HG03064 (cell line): ENCODE data around the gene PRKCE.

Experiments
- ATAC-seq: cut with Tn5 transposase; IDR thresholded peaks from one replicate; pipeline ENCODE4 v1.9.1; 2021; ENCODE audit warnings: low read depth; ENCODE audit not compliant: unreplicated experiment

The PRKCE gene

GRCh38 chr2:46023165-46023854 lies 371.8 kb downstream of the PRKCE start:
- ATAC-seq: no peak

GRCh38 chr2:46024146-46024779 lies 372.8 kb downstream of the PRKCE start:
- no peak for ATAC-seq

DNA sequence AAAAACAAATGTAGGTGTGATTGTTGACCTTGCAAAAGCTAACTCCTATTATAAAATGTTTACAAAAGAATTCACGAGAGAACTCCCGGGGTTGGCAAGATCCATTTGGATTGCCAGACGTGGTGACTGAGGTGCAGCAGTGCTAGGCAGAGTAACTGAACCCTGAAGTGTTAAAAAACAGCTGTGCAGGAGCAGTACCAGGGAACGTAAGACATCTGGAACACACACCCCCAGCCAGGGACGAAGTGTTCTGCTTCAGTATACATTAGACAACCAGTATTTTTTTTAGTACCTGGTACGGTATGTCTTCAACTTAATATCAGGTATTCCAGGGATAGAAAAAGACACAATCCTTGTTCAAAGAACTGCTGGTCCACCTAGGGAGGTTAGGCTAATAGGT lies 373.6 kb downstream of the PRKCE start:
- no peak for ATAC-seq

GRCh38 chr2:46025676-46026075 lies 374.2 kb downstream of the PRKCE start:
- ATAC-seq: no peak

DNA sequence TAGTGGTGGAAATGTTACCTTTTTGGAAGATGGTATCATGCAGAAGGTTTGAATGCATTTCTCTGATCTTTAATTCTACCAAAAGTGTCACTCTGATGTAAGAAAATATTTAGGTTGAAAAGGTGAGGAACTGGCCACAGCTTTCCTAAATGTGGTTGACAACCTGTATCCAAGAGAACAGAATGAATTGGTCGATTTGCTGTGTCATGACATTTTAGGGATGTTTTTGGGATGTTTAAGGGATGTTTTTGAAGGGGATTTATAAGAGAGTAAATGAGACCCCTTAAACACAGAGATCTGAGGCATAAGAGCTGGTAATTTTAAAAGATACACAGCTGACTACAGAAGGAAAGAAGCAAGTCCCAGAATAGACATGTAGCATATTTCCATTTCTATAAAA lies 375.0 kb downstream of the PRKCE start:
- ATAC-seq: no peak

- no peak for ATAC-seq
Observed at GRCh38 chr2:46029332-46029811, 377.9 kb downstream of the PRKCE start.

- no peak for ATAC-seq
Observed at GRCh38 chr2:46030330-46030729, 378.9 kb downstream of the PRKCE start.

GRCh38 chr2:46032161-46032813 lies 380.8 kb downstream of the PRKCE start:
- no peak for ATAC-seq

- no peak for ATAC-seq
Observed at GRCh38 chr2:46032996-46033395, 381.5 kb downstream of the PRKCE start.

DNA sequence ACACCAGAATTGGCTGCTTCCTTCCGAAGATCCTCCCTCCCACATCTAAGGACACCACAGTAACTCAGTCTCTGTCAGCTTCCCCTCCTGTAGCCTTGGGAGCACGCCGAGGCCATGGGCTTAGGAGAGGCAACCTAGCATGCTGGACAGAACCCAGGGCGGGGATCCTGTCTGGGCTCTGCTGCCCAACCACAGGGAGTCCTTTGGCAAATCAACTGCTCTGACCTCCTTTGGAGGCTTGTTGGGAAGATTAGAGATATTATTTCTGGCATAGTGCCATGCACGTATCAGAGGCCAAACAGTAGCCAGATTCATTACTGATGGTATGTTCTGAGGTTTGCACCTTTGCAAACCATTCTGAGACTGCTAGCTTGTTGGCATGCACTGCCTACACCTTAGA lies 383.1 kb downstream of the PRKCE start:
- ATAC-seq: no peak

GRCh38 chr2:46036929-46037328 lies 385.5 kb downstream of the PRKCE start:
- ATAC-seq: no peak

GRCh38 chr2:46039543-46040303 lies 388.2 kb downstream of the PRKCE start:
- ATAC-seq: no peak

GRCh38 chr2:46040563-46041155 lies 389.2 kb downstream of the PRKCE start:
- ATAC-seq: no peak

DNA sequence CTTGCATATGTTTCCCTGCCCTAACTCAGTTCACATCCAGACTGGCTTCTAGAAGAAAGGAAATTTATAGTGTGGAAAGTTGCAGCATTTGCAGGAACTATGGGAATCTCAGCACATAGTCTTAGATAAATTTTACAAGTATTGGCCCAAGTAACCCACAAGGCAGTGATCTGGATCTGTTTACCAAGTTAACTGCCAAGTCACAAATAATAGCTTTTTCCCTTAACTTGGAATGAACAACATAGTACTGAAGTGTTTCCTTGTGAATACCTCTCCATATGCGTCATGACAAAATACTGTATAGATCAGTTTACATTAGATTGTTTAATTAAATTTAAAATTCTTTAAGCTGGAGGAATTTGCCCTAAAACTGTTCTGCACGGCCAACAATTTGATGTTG lies 390.0 kb downstream of the PRKCE start:
- no peak for ATAC-seq

- no peak for ATAC-seq
Observed at GRCh38 chr2:46042207-46042637, 390.7 kb downstream of the PRKCE start.

DNA sequence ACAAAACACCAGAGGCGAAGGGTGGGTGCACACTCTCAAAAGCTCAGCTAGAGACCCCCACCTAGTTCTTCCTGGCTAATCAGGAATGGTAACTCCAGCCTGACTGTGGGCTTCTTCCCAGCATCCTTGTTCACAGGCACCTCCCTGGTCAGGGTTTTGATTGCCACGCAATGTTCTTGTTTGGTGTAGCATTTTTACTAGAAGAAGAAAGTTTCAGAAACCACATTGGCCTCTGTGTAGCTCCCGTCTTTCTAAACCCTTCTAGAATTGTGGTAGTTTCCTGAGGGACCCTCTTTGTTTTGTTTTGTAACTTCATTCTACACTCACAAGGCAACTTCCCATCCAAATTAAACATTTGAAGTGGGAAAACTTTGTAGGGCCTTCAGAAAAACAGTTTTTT lies 391.2 kb downstream of the PRKCE start:
- ATAC-seq: no peak

DNA sequence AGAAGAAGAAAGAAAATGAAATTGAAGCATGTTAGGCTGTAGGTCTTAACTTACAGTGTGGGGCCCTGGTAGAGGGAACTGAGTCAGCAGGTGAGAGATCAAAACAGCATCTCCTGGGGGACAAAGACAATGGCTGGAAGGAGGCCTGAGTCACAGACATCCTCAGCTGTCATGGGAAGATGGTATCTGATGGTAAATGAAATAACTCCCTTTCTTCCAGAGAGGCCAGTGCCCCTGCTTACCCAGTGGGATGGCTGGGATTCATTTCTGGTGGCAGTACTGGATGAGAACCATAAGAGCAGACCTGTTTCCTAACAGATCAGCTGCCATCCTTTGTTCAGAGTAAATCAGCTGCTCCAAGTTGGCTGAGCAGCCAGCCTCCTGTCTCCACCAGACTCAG lies 394.4 kb downstream of the PRKCE start:
- ATAC-seq: no peak

- no peak for ATAC-seq
Observed at GRCh38 chr2:46047290-46047689, 395.8 kb downstream of the PRKCE start.

GRCh38 chr2:46048693-46049092 lies 397.2 kb downstream of the PRKCE start:
- ATAC-seq: no peak

DNA sequence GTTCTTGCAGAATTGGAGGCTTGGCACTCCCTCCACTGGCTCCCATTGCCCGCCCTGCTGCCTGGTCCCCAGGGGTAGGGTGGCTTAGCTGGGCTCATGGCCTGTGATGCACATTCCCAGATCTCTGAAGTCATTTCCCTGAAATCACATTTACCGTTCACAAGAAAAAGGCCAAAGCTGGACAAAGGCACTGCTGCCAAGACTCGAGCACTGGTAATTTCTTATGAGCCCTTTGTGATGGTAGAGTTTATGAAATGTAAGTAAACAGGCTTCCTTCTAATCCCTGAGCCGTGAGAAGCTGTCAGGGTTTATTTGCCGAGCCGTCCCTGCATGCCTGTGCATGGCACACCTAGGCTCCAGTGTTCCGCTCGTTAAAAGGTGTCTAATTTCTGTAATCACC lies 398.6 kb downstream of the PRKCE start:
- no peak for ATAC-seq

- no peak for ATAC-seq
Observed at GRCh38 chr2:46050489-46050888, 399.0 kb downstream of the PRKCE start.
